ENCODE data around the gene BAZ2B. TPM values are rescaled to one million over a fixed set of nuclear protein-coding genes. Genes with fewer than 3 reads are reported as not detected.

Gene BAZ2B
- total RNA-seq, 1 experiment from 2014 or later: 54.9 TPM

GRCh38 chr2:159620796-159621195 lies 4.4 kb upstream of the BAZ2B start:
- no peak overlapping the region for H3K4ac ChIP-seq (ENCODE audit: low read depth, low read length)
- no peak overlapping the region for H3K18ac ChIP-seq (ENCODE audit: insufficient read length, low read depth, low read length)
- no peak overlapping the region for H3K14ac ChIP-seq (ENCODE audit: insufficient read depth, low read length)
- no peak overlapping the region for H2BK5ac ChIP-seq (ENCODE audit: insufficient read length, low read length)
- H4K5ac ChIP-seq (ENCODE audit: insufficient read length, low read depth, low read length): no peak overlapping the region
- H3K9me3 ChIP-seq (ENCODE audit: control insufficient read depth, low read depth, low read length): no peaks in the 10 kb centered on the region
- no peak for TF ChIP-seq CTCF (conservative IDR thresholded peaks at IDR 0.05)
- no peak for DNase-seq
- no peaks in the 10 kb centered on the region for H3K79me1 ChIP-seq (ENCODE audit: insufficient read depth, low read depth, low read length, poor library complexity, severe bottlenecking)
- H3T11ph ChIP-seq (ENCODE audit: low read length): no peak overlapping the region
- peaks cover 24 to 37% of the 10 kb centered on the region in 2 experiments for H3K4me1 Mint-ChIP-seq
- no CpG with 5 or more reads among the region's 2 CpGs for WGBS (ENCODE audit: extremely low coverage, insufficient read length, low lambda C conversion rate)
- H3K4me3 Mint-ChIP-seq: no peak overlapping the region
- H3K36me3 Mint-ChIP-seq (ENCODE audit: insufficient read depth in 1 of 3, low read depth in 3 of 3): peaks cover 0 to 13% (median 4%) of the 10 kb centered on the region in 3 experiments; a peak in 4 of 7 replicates
- peaks cover 0 to 10% of the 10 kb centered on the region in 2 experiments; a peak in 3 of 5 replicates for H3K9me3 Mint-ChIP-seq
- no peak overlapping the region for H2AK5ac ChIP-seq (ENCODE audit: insufficient read length, low read length)
- H2AFZ ChIP-seq (ENCODE audit: low read length): no peak overlapping the region
- H3K27ac ChIP-seq (ENCODE audit: insufficient read length, low read depth, low read length): no peak overlapping the region
- no peaks in the 10 kb centered on the region; the same call in 1 of the 2 replicates for H3K4me1 ChIP-seq (ENCODE audit: insufficient read depth, low read length)
- H3K23me2 ChIP-seq (ENCODE audit: insufficient read length, low read depth, low read length, poor library complexity, severe bottlenecking): peaks cover 3% of the 10 kb centered on the region
- no peak overlapping the region for H3K4me2 ChIP-seq (ENCODE audit: insufficient read depth, insufficient read length, low read length)
- H3K27me3 Mint-ChIP-seq (ENCODE audit: low read depth): no peaks in the 10 kb centered on the region
- no peak overlapping the region for H2BK15ac ChIP-seq (ENCODE audit: low read depth, low read length)
- H4K8ac ChIP-seq (replicated peaks; ENCODE audit: insufficient read length, low read depth, low read length): no peak overlapping the region
- H3K9ac ChIP-seq (ENCODE audit: extremely low read depth, insufficient read length, low read length): no peak overlapping the region
- H3K23ac ChIP-seq (ENCODE audit: insufficient read length, low read depth, low read length): no peak overlapping the region
- peaks cover 3% of the 10 kb centered on the region; the same call in 1 of the 2 replicates for H3K79me2 ChIP-seq (ENCODE audit: insufficient read depth, low read length)
- H3K27me3 ChIP-seq (ENCODE audit: insufficient read depth, low read length): no peaks in the 10 kb centered on the region
- H4K20me1 ChIP-seq (ENCODE audit: control insufficient read depth, insufficient read depth, insufficient read length): no peaks in the 10 kb centered on the region
- H4K91ac ChIP-seq (ENCODE audit: insufficient read length, low read depth, low read length): no peak overlapping the region
- no peak overlapping the region for H2BK20ac ChIP-seq (ENCODE audit: low read depth, low read length, poor library complexity, severe bottlenecking)
- H3K56ac ChIP-seq (ENCODE audit: insufficient read length, low read depth, low read length): no peak overlapping the region
- no peak overlapping the region for H2BK120ac ChIP-seq (ENCODE audit: low read depth, low read length, poor library complexity, severe bottlenecking)
- no peak overlapping the region for H2BK12ac ChIP-seq (ENCODE audit: insufficient read length, low read depth, low read length)
- H3K27ac Mint-ChIP-seq: peak overlapping the region in 1 of 3 experiments; percentile 87; a peak in 3 of 7 replicates

Measured in H9 (cell line).